ENCODE data around the gene TMCC3. TPM values are rescaled to one million over a fixed set of nuclear protein-coding genes. Genes with fewer than 3 reads are reported as not detected.
"Not testable (repeated sequence)": the region's sequence is repeated elsewhere in the genome, so short reads cannot be mapped to it uniquely, and the experiment has no call there.

The TMCC3 gene
- total RNA-seq, 1 donor from 2014 or later = 3.2 TPM

DNA sequence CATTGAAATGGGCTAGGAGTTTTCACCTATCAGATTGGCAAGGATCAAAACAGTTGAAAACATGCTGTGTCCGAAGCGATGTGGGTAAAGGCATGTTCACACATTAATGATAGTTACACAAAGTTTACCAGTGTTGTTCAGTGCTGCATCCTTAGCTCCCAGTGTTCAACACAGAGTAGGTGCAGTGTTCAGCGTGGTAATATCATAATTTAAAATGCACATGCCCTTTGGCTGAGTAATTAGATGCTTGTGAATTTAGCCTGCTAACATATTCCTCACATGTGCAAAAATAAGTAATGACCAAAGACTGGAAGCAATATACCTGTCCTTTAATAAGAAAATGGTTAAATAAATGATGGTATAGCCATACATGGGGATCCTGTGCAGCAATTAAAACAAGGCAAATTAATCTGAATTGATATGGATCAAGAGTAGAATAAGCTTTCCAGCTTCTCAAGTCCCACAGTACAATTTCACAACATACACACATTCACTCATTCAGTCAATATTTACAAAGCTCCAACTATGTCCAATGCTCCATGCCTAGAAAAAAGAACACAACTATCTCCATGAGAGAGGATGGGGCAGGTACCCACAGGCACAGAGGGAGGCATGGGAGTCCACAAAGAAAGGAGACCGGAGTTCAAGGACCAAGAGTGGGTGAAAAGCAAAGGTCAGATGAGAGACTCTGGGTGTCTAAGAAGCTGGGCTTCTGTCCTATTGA is 12.8 kb downstream of the TMCC3 start:
- no peak for DNase-seq (ENCODE audit: low read depth in 2 of 2)

DNA sequence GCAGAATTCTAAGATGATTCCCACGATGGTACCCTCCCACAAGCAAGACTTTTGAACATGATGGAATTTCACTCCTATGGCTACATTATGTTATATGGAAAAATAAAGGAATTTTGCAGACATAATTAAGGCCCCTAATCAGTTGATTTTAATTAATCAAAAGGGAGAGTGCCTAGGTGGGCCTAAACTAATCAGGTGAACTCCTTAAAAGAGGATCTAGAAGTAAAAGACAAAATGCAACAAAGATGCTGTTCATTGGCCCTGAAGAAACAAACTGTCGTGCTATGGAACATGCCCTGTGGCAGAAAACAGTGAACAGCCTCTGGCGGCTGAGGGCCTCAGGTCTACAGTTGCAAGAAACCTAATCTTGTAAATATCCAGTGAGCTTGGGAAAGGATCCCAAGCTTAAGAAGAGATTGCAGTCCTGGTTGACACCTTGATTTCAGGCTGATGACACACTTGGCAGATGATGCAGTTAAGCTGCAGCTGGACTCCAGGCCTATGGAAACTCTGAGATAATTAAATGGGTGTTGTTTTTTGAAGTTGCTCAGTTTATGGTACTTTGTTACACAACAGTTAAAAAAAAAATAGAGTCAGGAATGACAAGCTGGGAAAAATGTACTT is 13.8 kb downstream of the TMCC3 start:
- peak in 1 of 2 donors; percentile 56 for DNase-seq (ENCODE audit: low read depth in 2 of 2)

GRCh38 chr12:94634717-94635116 is 15.6 kb downstream of the TMCC3 start:
- DNase-seq (ENCODE audit: low read depth in 2 of 2) = no peak

GRCh38 chr12:94633401-94633800 is 17.0 kb downstream of the TMCC3 start:
- DNase-seq (ENCODE audit: low read depth in 2 of 2) = no peak

DNA sequence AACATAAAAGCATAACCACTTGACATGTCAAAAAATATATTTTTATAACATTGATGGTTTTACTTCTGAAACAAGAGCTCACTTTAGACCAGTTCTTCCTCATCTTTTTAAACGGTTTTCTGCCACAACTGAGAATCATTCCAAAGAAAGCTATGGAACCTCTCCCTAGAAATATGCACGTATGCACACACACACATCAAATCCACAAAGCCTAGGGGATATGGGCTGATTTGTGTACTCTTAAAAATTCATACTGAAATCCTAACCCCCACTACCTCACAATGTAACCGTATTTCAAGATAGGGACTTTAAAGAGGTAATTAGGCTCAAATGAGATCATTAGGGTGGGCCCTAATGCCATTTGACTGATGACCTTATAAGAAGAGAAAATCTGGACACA is 19.3 kb downstream of the TMCC3 start:
- DNase-seq (ENCODE audit: low read depth in 2 of 2) = no peak

DNA sequence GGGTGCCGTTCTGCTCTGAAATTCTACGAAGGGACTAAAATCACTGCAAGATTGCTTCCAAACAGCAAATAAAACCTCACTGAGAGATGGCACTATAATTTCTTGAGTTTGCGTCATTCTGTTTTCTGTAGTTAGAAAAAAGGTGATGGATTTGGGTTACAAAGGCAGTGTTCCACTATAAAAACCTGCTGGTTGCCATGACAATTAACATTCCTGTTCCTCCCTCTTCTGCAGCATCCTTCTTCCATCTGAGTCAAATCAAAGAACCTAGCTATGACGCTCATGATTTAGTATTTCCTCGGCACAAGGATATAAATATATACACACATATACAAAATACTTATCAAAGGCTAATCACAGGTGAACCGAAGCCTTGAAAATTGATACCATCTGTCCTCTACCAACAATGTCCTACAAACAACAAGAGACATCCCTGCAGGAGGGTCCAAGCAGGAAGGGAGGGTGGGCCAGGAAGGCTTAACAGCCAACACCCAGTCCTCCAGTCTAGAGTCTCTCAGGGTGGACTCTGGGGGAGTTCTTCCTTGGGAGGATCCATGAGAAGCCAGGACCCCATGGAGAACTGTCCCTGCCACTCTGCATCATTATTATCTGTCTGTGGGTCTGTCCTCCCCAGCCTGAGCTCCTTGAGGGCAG is 21.4 kb downstream of the TMCC3 start:
- no peak for DNase-seq (ENCODE audit: low read depth in 2 of 2)

DNA sequence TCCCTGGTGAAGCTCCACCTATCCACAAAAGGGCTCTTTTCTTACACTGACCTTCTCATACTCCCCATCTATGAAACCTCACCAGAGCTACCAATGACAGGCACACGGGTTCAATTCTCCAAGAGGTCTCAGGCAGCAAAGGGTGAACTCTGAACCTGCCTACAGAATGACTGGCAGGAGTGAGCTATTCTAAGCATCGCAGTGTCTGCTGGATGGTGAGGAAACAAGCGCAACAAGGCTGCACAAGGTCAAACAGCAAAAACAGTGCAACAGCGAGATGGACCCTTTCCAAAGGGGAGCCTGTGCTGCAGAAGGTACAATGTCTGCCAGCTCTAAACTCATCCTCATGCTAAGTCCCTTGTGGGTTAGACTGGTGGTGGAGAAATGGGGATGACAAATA is 22.0 kb downstream of the TMCC3 start:
- no peak for DNase-seq (ENCODE audit: low read depth in 2 of 2)

GRCh38 chr12:94625531-94625930 is 24.8 kb downstream of the TMCC3 start:
- no peak for DNase-seq (ENCODE audit: low read depth in 2 of 2)

- no peak for DNase-seq (ENCODE audit: low read depth in 2 of 2)
These were observed 27.0 kb downstream of the TMCC3 start for GRCh38 chr12:94623161-94623920.

- peak; percentile 95 for DNase-seq (ENCODE audit: low read depth in 2 of 2)
These were observed 27.9 kb downstream of the TMCC3 start for GRCh38 chr12:94622475-94622874.

GRCh38 chr12:94621662-94622359 is 28.5 kb downstream of the TMCC3 start:
- DNase-seq (ENCODE audit: low read depth in 2 of 2) = peak; percentile 86 to 96

DNA sequence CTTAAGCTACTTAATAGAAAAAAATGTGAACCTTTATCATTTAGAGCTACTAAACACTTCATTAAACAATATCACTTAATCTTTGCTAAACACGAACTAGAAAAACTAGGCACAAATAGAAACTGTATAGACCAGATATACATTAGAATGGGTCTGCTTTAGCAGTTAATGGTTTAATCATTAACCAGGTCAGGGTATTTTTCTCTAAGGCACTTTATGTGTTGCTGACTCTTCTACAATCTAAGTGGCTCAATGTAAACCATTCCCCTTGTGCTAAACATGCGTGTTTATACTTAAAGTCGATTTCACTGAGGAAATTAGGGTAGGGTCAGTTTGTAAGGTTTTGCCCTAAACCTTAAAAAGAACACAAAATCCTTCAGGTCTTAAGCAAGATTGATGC is 29.7 kb downstream of the TMCC3 start:
- no peak for DNase-seq (ENCODE audit: low read depth in 2 of 2)

DNA sequence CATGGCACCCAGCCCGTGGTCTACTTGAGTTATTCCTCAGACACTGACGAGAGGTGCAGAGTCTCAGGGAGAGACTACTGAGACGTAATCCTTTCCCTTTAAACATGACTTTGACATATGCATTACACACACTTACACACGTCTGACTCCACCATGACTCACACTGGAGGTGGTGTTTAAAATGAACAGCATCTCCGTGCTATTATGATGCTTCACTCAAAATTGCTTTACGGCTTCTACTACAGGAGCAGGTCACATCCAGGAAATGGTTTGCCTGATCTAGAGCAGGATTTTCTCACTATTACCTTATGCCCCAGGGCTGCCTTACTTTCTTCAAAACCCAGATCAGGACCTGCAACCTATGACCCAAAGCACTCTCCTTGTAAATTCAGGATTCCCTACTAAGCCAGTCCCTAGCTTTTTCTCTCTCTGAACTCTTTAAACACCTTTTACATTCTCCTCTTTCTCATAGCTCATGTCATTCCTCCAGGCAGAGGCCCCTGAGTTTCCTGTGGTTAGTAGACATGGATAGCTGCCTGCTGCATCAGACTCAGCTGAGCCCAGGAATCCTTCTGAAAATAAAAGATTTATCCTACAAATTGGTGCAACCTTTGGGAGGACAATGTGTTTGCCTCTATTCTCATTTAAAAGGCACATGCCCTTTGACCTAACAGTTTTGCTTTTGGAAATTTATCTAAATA is 31.2 kb downstream of the TMCC3 start:
- peak in 1 of 2 donors; percentile 95 for DNase-seq (ENCODE audit: low read depth in 2 of 2)

DNA sequence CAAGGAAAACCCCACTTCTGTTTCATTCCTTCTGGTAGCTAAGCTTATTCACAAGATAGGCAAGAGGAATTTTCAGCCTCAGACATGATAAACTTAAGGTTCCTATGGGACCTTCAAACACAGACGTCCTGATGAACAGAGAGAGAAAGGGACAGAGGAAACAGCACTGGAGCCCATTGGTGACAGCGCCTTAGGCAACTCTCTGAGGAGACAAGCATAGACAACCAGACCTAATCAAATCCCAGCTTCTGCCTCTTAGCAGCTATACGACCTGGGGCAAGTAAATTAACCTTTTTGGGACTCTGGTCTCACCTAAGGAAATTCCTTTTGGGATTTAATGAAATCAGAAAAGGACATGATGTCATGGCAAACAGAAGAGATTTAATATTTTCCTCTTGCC is 33.3 kb downstream of the TMCC3 start:
- no peak for DNase-seq (ENCODE audit: low read depth in 2 of 2)

- DNase-seq (ENCODE audit: low read depth in 2 of 2) = peak in 1 of 2 donors; percentile 55
These were observed 34.1 kb downstream of the TMCC3 start for GRCh38 chr12:94616203-94616729.

GRCh38 chr12:94615260-94616181 is 34.8 kb downstream of the TMCC3 start:
- DNase-seq (ENCODE audit: low read depth in 2 of 2) = peak; percentile 51 to 81

DNA sequence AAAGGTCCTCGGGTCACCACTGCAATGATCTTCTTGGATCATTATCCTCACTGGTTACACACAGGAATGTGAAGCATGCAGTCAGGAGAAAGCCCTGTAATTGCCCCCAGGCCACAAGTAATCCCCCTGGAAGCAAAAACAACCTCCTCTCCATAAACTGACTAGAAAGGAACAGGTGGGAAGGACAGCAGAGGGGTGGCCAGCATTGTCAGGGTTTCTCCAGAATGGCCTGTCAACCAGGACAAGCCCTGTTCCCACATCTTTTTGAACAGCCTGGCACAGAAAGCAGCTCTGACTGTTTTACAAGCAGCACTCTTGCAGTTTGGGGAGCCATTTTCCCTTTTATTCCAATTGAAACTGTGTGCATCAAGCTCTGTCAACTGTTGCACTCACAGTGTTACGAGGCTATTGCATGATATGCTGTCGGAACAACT is 36.1 kb downstream of the TMCC3 start:
- no peak for DNase-seq (ENCODE audit: low read depth in 2 of 2)

- no peak for DNase-seq (ENCODE audit: low read depth in 2 of 2)
These were observed 40.4 kb downstream of the TMCC3 start for GRCh38 chr12:94609917-94610443.

GRCh38 chr12:94606810-94607209 is 43.5 kb downstream of the TMCC3 start:
- not testable (repeated sequence) for DNase-seq (ENCODE audit: low read depth in 2 of 2)
